Measurements from ENCODE around the gene STRIT1. TPM values are rescaled to one million over a fixed set of nuclear protein-coding genes. Genes with fewer than 3 reads are reported as not detected.

The STRIT1 gene
- total RNA-seq, 1 donor from 2014 or later = not detected

GRCh38 chr3:155254445-155254844 is 39.0 kb downstream of the STRIT1 start:
- H3K9ac ChIP-seq (ENCODE audit: low read length) = no peak overlapping the region
- H2AFZ ChIP-seq (ENCODE audit: low read depth, low read length) = no peak overlapping the region
- no peaks in the 10 kb centered on the region for H3K36me3 ChIP-seq (ENCODE audit: insufficient read depth, low read length)
- H3K79me2 ChIP-seq (ENCODE audit: insufficient read depth, low read length) = no peaks in the 10 kb centered on the region
- H3K9me3 Mint-ChIP-seq (ENCODE audit: unreplicated experiment) = peaks cover 2% of the 10 kb centered on the region
- no peak overlapping the region for H3K4me3 ChIP-seq (ENCODE audit: insufficient read depth, low read depth, low read length)
- no peaks in the 10 kb centered on the region for H3K27me3 ChIP-seq (ENCODE audit: insufficient read depth, low read length)
- H3K27ac ChIP-seq (ENCODE audit: low read depth, low read length) = no peak overlapping the region
- no peaks in the 10 kb centered on the region for H4K20me1 ChIP-seq (ENCODE audit: insufficient read depth, low read length)
- H3K4me1 ChIP-seq (ENCODE audit: insufficient read depth, low read length) = no peaks in the 10 kb centered on the region
- TF ChIP-seq EZH2 (IDR thresholded peaks at IDR 0.05; ENCODE audit: insufficient read depth, low read length) (no peak), CTCF (IDR thresholded peaks at IDR 0.05; ENCODE audit: insufficient read depth, low read depth, low read length) (no peak)
- H3K9me3 ChIP-seq (ENCODE audit: insufficient read depth, low read depth, low read length) = no peaks in the 10 kb centered on the region
- no peak overlapping the region for H3K27ac Mint-ChIP-seq (ENCODE audit: unreplicated experiment)
- no peak overlapping the region for H3K4me2 ChIP-seq (ENCODE audit: low read length)
- DNase-seq (ENCODE audit: low read depth) (no peak), FAIRE-seq (no peak)
- H3K4me1 Mint-ChIP-seq (ENCODE audit: low read depth, unreplicated experiment) = peaks cover 2% of the 10 kb centered on the region
- no peaks in the 10 kb centered on the region for H3K27me3 Mint-ChIP-seq (ENCODE audit: low read depth, unreplicated experiment)
- no peaks in the 10 kb centered on the region for H3K36me3 Mint-ChIP-seq (ENCODE audit: low read depth, unreplicated experiment)
- no peak overlapping the region for H3K4me3 Mint-ChIP-seq (ENCODE audit: unreplicated experiment)

- H3K36me3 Mint-ChIP-seq (ENCODE audit: low read depth, unreplicated experiment) = no peaks in the 10 kb centered on the region
- Histone ChIP-seq H3K27me3 (ENCODE audit: insufficient read depth, low read length) (no peaks in the 10 kb centered on the region), H3K4me3 (ENCODE audit: insufficient read depth, low read depth, low read length) (no peak overlapping the region), H3K4me1 (ENCODE audit: insufficient read depth, low read length) (no peaks in the 10 kb centered on the region), H3K9ac (ENCODE audit: low read length) (no peak overlapping the region), H3K79me2 (ENCODE audit: insufficient read depth, low read length) (no peaks in the 10 kb centered on the region), H2AFZ (ENCODE audit: low read depth, low read length) (peak overlapping the region; percentile 16), H3K36me3 (ENCODE audit: insufficient read depth, low read length) (no peaks in the 10 kb centered on the region), H4K20me1 (ENCODE audit: insufficient read depth, low read length) (no peaks in the 10 kb centered on the region), H3K9me3 (ENCODE audit: insufficient read depth, low read depth, low read length) (no peaks in the 10 kb centered on the region), H3K4me2 (ENCODE audit: low read length) (no peak overlapping the region), H3K27ac (ENCODE audit: low read depth, low read length) (no peak overlapping the region)
- peaks cover 2% of the 10 kb centered on the region for H3K4me1 Mint-ChIP-seq (ENCODE audit: low read depth, unreplicated experiment)
- peaks cover 10% of the 10 kb centered on the region for H3K9me3 Mint-ChIP-seq (ENCODE audit: unreplicated experiment)
- H3K27ac Mint-ChIP-seq (ENCODE audit: unreplicated experiment) = peak overlapping the region; percentile 12
- no peak for TF ChIP-seq EZH2 (IDR thresholded peaks at IDR 0.05; ENCODE audit: insufficient read depth, low read length)
- TF ChIP-seq CTCF (IDR thresholded peaks at IDR 0.05; ENCODE audit: insufficient read depth, low read depth, low read length) = no peak
- no peak for FAIRE-seq
- H3K27me3 Mint-ChIP-seq (ENCODE audit: low read depth, unreplicated experiment) = no peaks in the 10 kb centered on the region
- no peak for DNase-seq (ENCODE audit: low read depth)
- H3K4me3 Mint-ChIP-seq (ENCODE audit: unreplicated experiment) = no peak overlapping the region
Measured at GRCh38 chr3:155252535-155252934, 40.9 kb downstream of the STRIT1 start.

GRCh38 chr3:155252021-155252420 is 41.5 kb downstream of the STRIT1 start:
- H3K4me1 ChIP-seq (ENCODE audit: insufficient read depth, low read length) = no peaks in the 10 kb centered on the region
- H3K79me2 ChIP-seq (ENCODE audit: insufficient read depth, low read length) = no peaks in the 10 kb centered on the region
- H3K4me3 ChIP-seq (ENCODE audit: insufficient read depth, low read depth, low read length) = no peak overlapping the region
- H3K36me3 Mint-ChIP-seq (ENCODE audit: low read depth, unreplicated experiment) = no peaks in the 10 kb centered on the region
- no peaks in the 10 kb centered on the region for H3K27me3 ChIP-seq (ENCODE audit: insufficient read depth, low read length)
- no peak overlapping the region for H3K27ac ChIP-seq (ENCODE audit: low read depth, low read length)
- FAIRE-seq (no peak), DNase-seq (ENCODE audit: low read depth) (no peak)
- H3K4me1 Mint-ChIP-seq (ENCODE audit: low read depth, unreplicated experiment) = peaks cover 2% of the 10 kb centered on the region
- no peak overlapping the region for H2AFZ ChIP-seq (ENCODE audit: low read depth, low read length)
- no peak overlapping the region for H3K27ac Mint-ChIP-seq (ENCODE audit: unreplicated experiment)
- no peak overlapping the region for H3K4me3 Mint-ChIP-seq (ENCODE audit: unreplicated experiment)
- H3K9ac ChIP-seq (ENCODE audit: low read length) = no peak overlapping the region
- no peaks in the 10 kb centered on the region for H4K20me1 ChIP-seq (ENCODE audit: insufficient read depth, low read length)
- H3K4me2 ChIP-seq (ENCODE audit: low read length) = no peak overlapping the region
- no peaks in the 10 kb centered on the region for H3K27me3 Mint-ChIP-seq (ENCODE audit: low read depth, unreplicated experiment)
- H3K9me3 Mint-ChIP-seq (ENCODE audit: unreplicated experiment) = peaks cover 10% of the 10 kb centered on the region
- no peak for TF ChIP-seq CTCF (IDR thresholded peaks at IDR 0.05; ENCODE audit: insufficient read depth, low read depth, low read length)
- no peak for TF ChIP-seq EZH2 (IDR thresholded peaks at IDR 0.05; ENCODE audit: insufficient read depth, low read length)
- no peaks in the 10 kb centered on the region for H3K9me3 ChIP-seq (ENCODE audit: insufficient read depth, low read depth, low read length)
- no peaks in the 10 kb centered on the region for H3K36me3 ChIP-seq (ENCODE audit: insufficient read depth, low read length)

Measured in astrocyte (in vitro differentiated cells and primary cell).